Suprapubic skin (tissue), 4 donors: ENCODE data around the gene FGF18. TPM values are rescaled to one million over a fixed set of nuclear protein-coding genes. Genes with fewer than 3 reads are reported as not detected.

Experiments used
- DNase-seq, 2 donors: peaks; one replicate each; pipeline ENCODE4 v3.0.0-alpha.2; 2019; ENCODE audit warnings: low spot score in 2 of 2
- H3K27ac ChIP-seq: fragments of 200-600 bp; sonication (generic); one replicate; pipeline ENCODE4 v1.5.1; 2019
- H3K27me3 ChIP-seq: fragments of 200-600 bp; sonication (generic); one replicate; pipeline ENCODE4 v1.5.1; 2019
- H3K36me3 ChIP-seq: fragments of 200-600 bp; sonication (generic); one replicate; pipeline ENCODE4 v1.5.1; 2019
- H3K4me1 ChIP-seq: fragments of 200-600 bp; sonication (generic); one replicate; pipeline ENCODE4 v1.5.1; 2019
- H3K4me3 ChIP-seq: fragments of 200-600 bp; sonication (generic); one replicate; pipeline ENCODE4 v1.5.1; 2019; ENCODE audit warnings: mild to moderate bottlenecking
- H3K9me3 ChIP-seq: fragments of 200-600 bp; sonication (generic); one replicate; pipeline ENCODE4 v1.5.1; 2019
- EP300 ChIP-seq: sonication (generic); formaldehyde crosslinking; IDR thresholded peaks from one replicate; pipeline ENCODE4 v1.6.1; 2017; ENCODE audit warnings: antibody characterized with exemption
- POLR2A ChIP-seq, 2 donors: fragments of 450-650 bp; IDR thresholded peaks; one replicate each; pipeline ENCODE4 v1.6.1; 2017; ENCODE audit warnings: antibody characterized with exemption in 2 of 2, mild to moderate bottlenecking in 2 of 2, moderate library complexity in 2 of 2
- POLR2AphosphoS5 ChIP-seq, 3 donors: sonication (generic); formaldehyde crosslinking; IDR thresholded peaks; one replicate each; pipeline ENCODE4 v1.6.1; 2017; ENCODE audit warnings: antibody characterized with exemption in 3 of 3
- WGBS: methylation state at CpG from one replicate; pipeline ENCODE4 v1.1.5; 2018; 5-methylcytosine and 5-hydroxymethylcytosine counted together
- total RNA-seq, 4 donors: library from RNA; depleted of rRNA; stranded (reverse); fragments of >200 nt; gene quantifications; one replicate each; pipeline ENCODE4 v1.1.0, GENCODE V29; 2016
- TF ChIP-seq, protein P1 (sequence below), 2 donors: fragments of 200-600 bp in 1 of 2; fragments of 450-650 bp in 1 of 2; sonication (generic) in 1 of 2; IDR thresholded peaks; one replicate each; pipeline ENCODE4 v1.5.1; 2016 to 2019; ENCODE audit warnings: antibody characterized with exemption in 2 of 2, mild to moderate bottlenecking in 1 of 2, moderate library complexity in 1 of 2

Gene FGF18
- total RNA-seq, 4 donors from 2014 or later = 0.32 to 3.2 (median 0.50) TPM

DNA sequence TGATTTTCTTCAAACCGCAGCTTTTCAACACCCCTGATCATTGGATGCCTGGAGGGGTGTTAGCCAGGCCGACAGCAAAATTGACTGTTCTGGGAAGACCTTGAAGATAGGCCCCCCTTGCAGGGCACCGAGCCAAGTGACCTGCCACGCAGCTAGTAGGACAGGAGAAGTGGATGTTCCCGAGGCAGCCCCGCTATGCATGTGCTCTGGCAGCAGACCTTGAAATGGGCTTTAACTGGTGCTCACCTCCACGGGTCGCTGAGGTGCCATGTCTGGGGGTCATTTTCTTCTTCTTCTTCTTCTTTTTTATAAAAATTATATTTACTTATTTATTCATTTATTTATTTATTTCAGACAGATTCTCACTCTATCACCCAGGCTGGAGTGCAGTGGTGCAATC is 12.6 kb downstream of the FGF18 start:
- no peak overlapping the region for H3K27ac ChIP-seq
- H3K36me3 ChIP-seq = no peaks in the 10 kb centered on the region
- no peaks in the 10 kb centered on the region for H3K27me3 ChIP-seq
- TF ChIP-seq, protein P1, sequence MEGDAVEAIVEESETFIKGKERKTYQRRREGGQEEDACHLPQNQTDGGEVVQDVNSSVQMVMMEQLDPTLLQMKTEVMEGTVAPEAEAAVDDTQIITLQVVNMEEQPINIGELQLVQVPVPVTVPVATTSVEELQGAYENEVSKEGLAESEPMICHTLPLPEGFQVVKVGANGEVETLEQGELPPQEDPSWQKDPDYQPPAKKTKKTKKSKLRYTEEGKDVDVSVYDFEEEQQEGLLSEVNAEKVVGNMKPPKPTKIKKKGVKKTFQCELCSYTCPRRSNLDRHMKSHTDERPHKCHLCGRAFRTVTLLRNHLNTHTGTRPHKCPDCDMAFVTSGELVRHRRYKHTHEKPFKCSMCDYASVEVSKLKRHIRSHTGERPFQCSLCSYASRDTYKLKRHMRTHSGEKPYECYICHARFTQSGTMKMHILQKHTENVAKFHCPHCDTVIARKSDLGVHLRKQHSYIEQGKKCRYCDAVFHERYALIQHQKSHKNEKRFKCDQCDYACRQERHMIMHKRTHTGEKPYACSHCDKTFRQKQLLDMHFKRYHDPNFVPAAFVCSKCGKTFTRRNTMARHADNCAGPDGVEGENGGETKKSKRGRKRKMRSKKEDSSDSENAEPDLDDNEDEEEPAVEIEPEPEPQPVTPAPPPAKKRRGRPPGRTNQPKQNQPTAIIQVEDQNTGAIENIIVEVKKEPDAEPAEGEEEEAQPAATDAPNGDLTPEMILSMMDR (IDR thresholded peaks at IDR 0.05) = no peak
- no peaks in the 10 kb centered on the region for H3K9me3 ChIP-seq
- no peak overlapping the region for H3K4me3 ChIP-seq
- DNase-seq = peak; percentile 57 to 62
- H3K4me1 ChIP-seq = no peaks in the 10 kb centered on the region
- WGBS = 80% methylated on average over 7 of the region's 8 CpGs

DNA sequence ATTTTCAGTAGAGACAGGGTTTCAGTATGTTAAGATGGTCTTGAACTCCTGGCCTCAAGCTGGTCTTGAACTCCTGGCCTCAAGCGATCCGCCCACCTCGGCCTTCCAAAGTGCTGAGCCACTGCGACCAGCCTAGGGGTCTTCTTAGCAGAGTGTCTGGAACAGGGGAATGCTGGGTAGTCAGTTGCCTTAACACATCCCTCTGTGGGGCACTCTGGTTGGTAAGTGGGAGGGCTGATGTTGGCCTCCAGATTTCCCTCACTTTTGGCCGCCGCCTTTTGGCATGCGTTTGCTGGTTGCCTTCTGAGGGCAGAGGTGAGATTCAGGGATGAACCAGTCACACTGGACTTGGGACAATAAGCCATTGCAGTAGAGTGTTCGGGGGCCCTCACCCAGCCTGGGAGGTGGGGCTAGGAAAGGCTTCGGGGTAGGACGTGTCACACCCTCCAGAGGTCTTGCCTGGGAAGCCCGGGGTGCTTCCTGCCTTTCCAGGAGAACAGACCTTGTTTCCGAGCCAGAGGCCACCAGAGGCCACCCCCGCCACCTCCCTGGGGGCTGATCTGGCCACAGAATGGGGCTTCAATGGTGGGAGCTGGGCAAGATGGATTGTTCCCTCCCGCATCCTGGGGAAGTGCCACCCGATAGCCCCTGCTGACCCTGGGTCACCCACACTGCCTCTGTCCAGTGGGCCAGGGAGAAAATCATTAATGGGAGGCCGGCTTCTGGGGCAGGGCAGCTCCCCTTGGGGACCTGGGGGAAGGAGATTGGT is 13.3 kb downstream of the FGF18 start:
- no peak for TF ChIP-seq EP300
- TF ChIP-seq POLR2AphosphoS5 (IDR thresholded peaks at IDR 0.05) = no peak
- no peak for TF ChIP-seq POLR2A (IDR thresholded peaks at IDR 0.05)
- TF ChIP-seq, protein P1 (IDR thresholded peaks at IDR 0.05) = no peak
- Histone ChIP-seq H3K27ac (no peak overlapping the region), H3K9me3 (no peaks in the 10 kb centered on the region), H3K4me3 (no peak overlapping the region), H3K27me3 (no peaks in the 10 kb centered on the region), H3K4me1 (no peaks in the 10 kb centered on the region), H3K36me3 (no peaks in the 10 kb centered on the region)
- DNase-seq = no peak
- WGBS = 94% methylated on average over 9 of the region's 16 CpGs

DNA sequence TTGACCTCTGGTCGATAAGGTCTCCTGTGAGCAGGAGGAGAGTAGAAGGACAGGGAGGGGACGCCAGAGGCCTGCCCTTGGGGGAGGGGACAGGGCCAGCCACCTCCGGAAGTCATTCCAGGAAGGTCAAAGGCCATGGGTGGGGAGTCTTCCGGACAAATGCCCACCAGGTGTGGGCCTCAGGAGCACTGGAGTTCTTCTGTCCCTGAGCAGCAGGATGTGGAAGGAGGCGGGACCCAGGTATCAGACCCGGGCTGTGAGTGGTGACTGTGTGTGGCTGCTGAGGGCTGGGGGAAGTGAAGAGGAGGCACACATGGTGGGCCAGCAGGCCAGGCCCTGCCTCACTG is 13.9 kb downstream of the FGF18 start:
- H3K4me3 ChIP-seq = no peak overlapping the region
- WGBS = 75% methylated on average over 6 of the region's 6 CpGs

DNA sequence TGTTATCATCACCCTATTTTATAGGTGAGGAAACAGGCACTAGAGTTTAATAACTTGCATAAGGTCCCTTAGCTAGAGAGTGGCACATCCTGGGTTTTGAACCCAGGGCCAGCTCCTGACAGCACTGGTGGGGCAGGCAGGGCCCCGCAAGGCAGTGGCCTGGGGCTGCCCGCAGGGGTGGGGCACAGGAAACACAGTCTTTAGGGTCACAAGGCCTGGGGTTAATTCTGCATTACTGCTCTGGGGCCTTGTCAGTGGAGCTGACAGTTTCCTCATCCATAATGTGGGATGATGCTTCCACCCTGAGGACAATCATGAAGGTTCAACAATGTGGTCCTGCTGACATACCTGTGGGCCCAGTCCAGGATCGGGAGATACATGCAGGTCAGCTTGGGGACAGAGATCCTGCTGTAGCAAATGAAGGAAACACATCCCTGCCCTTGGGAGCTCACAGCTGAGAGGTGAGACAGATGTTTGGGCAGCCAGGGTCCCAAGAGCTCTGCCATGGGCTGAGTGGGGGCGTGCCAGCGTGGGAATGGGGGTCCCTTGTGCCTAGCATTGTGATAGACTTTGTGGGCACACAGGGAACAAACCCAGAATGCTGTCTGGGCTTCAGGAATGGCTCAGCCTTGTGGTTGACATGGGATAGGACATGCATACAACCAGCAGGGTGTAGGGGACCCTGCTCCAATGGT is 14.7 kb downstream of the FGF18 start:
- WGBS = 95% methylated on average over 4 of the region's 5 CpGs
- Histone ChIP-seq H3K9me3 (no peaks in the 10 kb centered on the region), H3K4me1 (no peaks in the 10 kb centered on the region)

More for the DNA sequence above, 13.9 kb downstream of the FGF18 start:
- Histone ChIP-seq H3K4me1 (no peaks in the 10 kb centered on the region), H3K27me3 (no peaks in the 10 kb centered on the region), H3K27ac (no peak overlapping the region), H3K9me3 (no peaks in the 10 kb centered on the region), H3K36me3 (no peaks in the 10 kb centered on the region)
- no peak for DNase-seq
- TF ChIP-seq, protein P1 (IDR thresholded peaks at IDR 0.05) = no peak
- TF ChIP-seq EP300 = no peak
- no peak for TF ChIP-seq POLR2A (IDR thresholded peaks at IDR 0.05)
- no peak for TF ChIP-seq POLR2AphosphoS5 (IDR thresholded peaks at IDR 0.05)

DNA sequence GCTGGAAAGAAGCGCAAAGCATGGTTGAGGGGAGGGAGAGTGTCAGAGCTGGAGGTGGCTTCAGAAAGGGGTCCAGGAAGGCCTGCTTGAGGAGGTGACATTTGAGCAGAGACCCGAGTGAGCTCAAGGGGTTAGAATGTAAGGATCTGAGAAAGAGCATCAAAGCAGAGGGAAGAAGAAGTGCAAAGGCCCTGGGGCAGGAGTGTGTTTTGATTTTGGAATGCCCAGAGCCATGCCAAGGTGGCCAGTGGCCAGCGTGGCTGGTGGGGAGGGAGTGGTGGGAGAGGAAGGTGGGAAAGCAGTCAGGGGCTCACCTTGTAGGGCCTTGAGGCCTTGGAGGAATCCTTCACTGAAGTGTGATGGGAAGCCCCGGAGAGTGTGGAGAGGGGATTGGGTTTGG is 15.4 kb downstream of the FGF18 start:
- Histone ChIP-seq H3K27me3 (no peaks in the 10 kb centered on the region), H3K4me3 (no peak overlapping the region), H3K9me3 (no peaks in the 10 kb centered on the region), H3K27ac (no peak overlapping the region), H3K36me3 (no peaks in the 10 kb centered on the region), H3K4me1 (no peaks in the 10 kb centered on the region)
- TF ChIP-seq POLR2A (IDR thresholded peaks at IDR 0.05) (no peak), EP300 (no peak), POLR2AphosphoS5 (IDR thresholded peaks at IDR 0.05) (no peak)
- TF ChIP-seq, protein P1 (IDR thresholded peaks at IDR 0.05) = no peak
- whole genome bisulfite sequencing = 92% methylated on average over 4 of the region's 4 CpGs
- no peak for DNase-seq

More for the DNA sequence above, 14.7 kb downstream of the FGF18 start:
- no peak for DNase-seq
- TF ChIP-seq, protein P1 (IDR thresholded peaks at IDR 0.05) = no peak
- TF ChIP-seq POLR2AphosphoS5 (IDR thresholded peaks at IDR 0.05) (no peak), EP300 (no peak), POLR2A (IDR thresholded peaks at IDR 0.05) (no peak)
- Histone ChIP-seq H3K27me3 (no peaks in the 10 kb centered on the region), H3K36me3 (no peaks in the 10 kb centered on the region), H3K4me3 (no peak overlapping the region), H3K27ac (no peak overlapping the region)
